ENCODE measurements around the gene BCL2. TPM values are rescaled to one million over a fixed set of nuclear protein-coding genes. Genes with fewer than 3 reads are reported as not detected.

Gene BCL2
- total RNA-seq, 1 experiment from 2014 or later = 1.3 TPM

GRCh38 chr18:63102941-63103744 lies 216.4 kb downstream of the BCL2 start:
- Histone ChIP-seq H2AK5ac (ENCODE audit: insufficient read length, low read length) (no peak overlapping the region), H3K4ac (ENCODE audit: low read depth, low read length) (no peak overlapping the region), H3K79me1 (ENCODE audit: insufficient read depth, low read depth, low read length, poor library complexity, severe bottlenecking) (no peaks in the 10 kb centered on the region), H3K4me1 (ENCODE audit: insufficient read depth, low read length) (no peaks in the 10 kb centered on the region; the same call in 1 of the 2 replicates), H4K20me1 (ENCODE audit: control insufficient read depth, insufficient read depth, insufficient read length) (peaks cover 2% of the 10 kb centered on the region), H2BK12ac (ENCODE audit: insufficient read length, low read depth, low read length) (no peak overlapping the region), H4K8ac (replicated peaks; ENCODE audit: insufficient read length, low read depth, low read length) (peak overlapping the region; percentile 44), H2AFZ (ENCODE audit: low read length) (no peak overlapping the region), H3K27ac (ENCODE audit: insufficient read length, low read depth, low read length) (no peak overlapping the region), H3K18ac (ENCODE audit: insufficient read length, low read depth, low read length) (peak overlapping the region; percentile 6), H2BK20ac (ENCODE audit: low read depth, low read length, poor library complexity, severe bottlenecking) (no peak overlapping the region), H3K4me2 (ENCODE audit: insufficient read depth, insufficient read length, low read length) (no peak overlapping the region), H2BK5ac (ENCODE audit: insufficient read length, low read length) (no peak overlapping the region), H4K5ac (ENCODE audit: insufficient read length, low read depth, low read length) (peak overlapping the region; percentile 3), H3K9me3 (ENCODE audit: control insufficient read depth, low read depth, low read length) (no peaks in the 10 kb centered on the region), H3K14ac (ENCODE audit: insufficient read depth, low read length) (no peak overlapping the region), H3K79me2 (ENCODE audit: insufficient read depth, low read length) (no peaks in the 10 kb centered on the region), H3K56ac (ENCODE audit: insufficient read length, low read depth, low read length) (no peak overlapping the region), H3K23ac (ENCODE audit: insufficient read length, low read depth, low read length) (no peak overlapping the region), H2BK120ac (ENCODE audit: low read depth, low read length, poor library complexity, severe bottlenecking) (no peak overlapping the region), H3K23me2 (ENCODE audit: insufficient read length, low read depth, low read length, poor library complexity, severe bottlenecking) (no peaks in the 10 kb centered on the region), H4K91ac (ENCODE audit: insufficient read length, low read depth, low read length) (no peak overlapping the region), H2BK15ac (ENCODE audit: low read depth, low read length) (no peak overlapping the region), H3K9ac (ENCODE audit: extremely low read depth, insufficient read length, low read length) (no peak overlapping the region), H3T11ph (ENCODE audit: low read length) (no peak overlapping the region), H3K27me3 (ENCODE audit: insufficient read depth, low read length) (no peaks in the 10 kb centered on the region)
- H3K4me3 Mint-ChIP-seq = peak overlapping the region in 1 of 2 experiments; percentile 2; a peak in 2 of 5 replicates
- peaks cover 4 to 21% of the 10 kb centered on the region in 2 experiments for H3K4me1 Mint-ChIP-seq
- peak overlapping the region in 1 of 3 experiments; percentile 6; a peak in 1 of 7 replicates for H3K27ac Mint-ChIP-seq
- no peaks in the 10 kb centered on the region for H3K27me3 Mint-ChIP-seq (ENCODE audit: low read depth)
- no CpG with 5 or more reads among the region's 7 CpGs for WGBS (ENCODE audit: extremely low coverage, insufficient read length, low lambda C conversion rate)
- no peak for DNase-seq
- peaks cover 0 to 4% (median 3%) of the 10 kb centered on the region in 3 experiments; a peak in 5 of 7 replicates for H3K36me3 Mint-ChIP-seq (ENCODE audit: insufficient read depth in 1 of 3, low read depth in 3 of 3)
- H3K9me3 Mint-ChIP-seq = peaks cover 3% of the 10 kb centered on the region in 2 experiments; a peak in 3 of 5 replicates
- no peak for TF ChIP-seq CTCF (conservative IDR thresholded peaks at IDR 0.05)

All from H9 (cell line).